ENCODE measurements around the gene RNF223. TPM values are rescaled to one million over a fixed set of nuclear protein-coding genes. Genes with fewer than 3 reads are reported as not detected.

RNF223 gene
- total RNA-seq, 4 donors from 2014 or later: 9.4 to 19.5 (median 10.5) TPM

- no peak overlapping the region for H3K4me3 ChIP-seq (ENCODE audit: low read depth, poor library complexity, severe bottlenecking)
- DNase-seq (ENCODE audit: low spot score in 2 of 2): no peak
- TF ChIP-seq, protein P1, sequence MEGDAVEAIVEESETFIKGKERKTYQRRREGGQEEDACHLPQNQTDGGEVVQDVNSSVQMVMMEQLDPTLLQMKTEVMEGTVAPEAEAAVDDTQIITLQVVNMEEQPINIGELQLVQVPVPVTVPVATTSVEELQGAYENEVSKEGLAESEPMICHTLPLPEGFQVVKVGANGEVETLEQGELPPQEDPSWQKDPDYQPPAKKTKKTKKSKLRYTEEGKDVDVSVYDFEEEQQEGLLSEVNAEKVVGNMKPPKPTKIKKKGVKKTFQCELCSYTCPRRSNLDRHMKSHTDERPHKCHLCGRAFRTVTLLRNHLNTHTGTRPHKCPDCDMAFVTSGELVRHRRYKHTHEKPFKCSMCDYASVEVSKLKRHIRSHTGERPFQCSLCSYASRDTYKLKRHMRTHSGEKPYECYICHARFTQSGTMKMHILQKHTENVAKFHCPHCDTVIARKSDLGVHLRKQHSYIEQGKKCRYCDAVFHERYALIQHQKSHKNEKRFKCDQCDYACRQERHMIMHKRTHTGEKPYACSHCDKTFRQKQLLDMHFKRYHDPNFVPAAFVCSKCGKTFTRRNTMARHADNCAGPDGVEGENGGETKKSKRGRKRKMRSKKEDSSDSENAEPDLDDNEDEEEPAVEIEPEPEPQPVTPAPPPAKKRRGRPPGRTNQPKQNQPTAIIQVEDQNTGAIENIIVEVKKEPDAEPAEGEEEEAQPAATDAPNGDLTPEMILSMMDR (IDR thresholded peaks at IDR 0.05): no peak
- TF ChIP-seq POLR2A (IDR thresholded peaks at IDR 0.05): no peak
- WGBS, 2 donors: 71 to 76% methylated on average over 27 of the region's 27 CpGs
- intact Hi-C loops (cut with DNase I; ENCODE audit: low total_unique reads): no loop called here
Observed at GRCh38 chr1:1022302-1023009, 51.6 kb downstream of the RNF223 start.

DNA sequence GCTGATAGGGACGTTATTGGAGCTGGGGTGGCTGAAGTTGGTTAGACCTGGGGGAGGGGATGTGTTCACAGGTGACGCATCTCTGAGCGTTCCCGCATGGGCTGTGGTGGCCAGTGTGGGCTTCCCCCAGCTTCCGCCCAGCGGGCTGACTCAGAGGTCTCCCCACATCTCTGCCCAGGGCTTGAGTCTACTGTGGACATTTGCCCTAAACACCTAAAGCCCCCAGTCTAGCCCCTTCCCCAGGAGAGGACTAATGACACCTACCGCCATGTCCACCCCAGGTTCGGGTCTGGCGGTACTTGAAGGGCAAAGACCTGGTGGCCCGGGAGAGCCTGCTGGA, 52.2 kb downstream of the RNF223 start:
- intact Hi-C loops (cut with DNase I; ENCODE audit: low total_unique reads): no loop called here
- H3K4me3 ChIP-seq (ENCODE audit: low read depth, poor library complexity, severe bottlenecking): no peak overlapping the region
- no peak for DNase-seq (ENCODE audit: low spot score in 2 of 2)
- WGBS, 2 donors: 78 to 83% methylated on average over 10 of the region's 10 CpGs
- TF ChIP-seq POLR2A (IDR thresholded peaks at IDR 0.05): no peak
- TF ChIP-seq, protein P1 (IDR thresholded peaks at IDR 0.05): no peak

DNA sequence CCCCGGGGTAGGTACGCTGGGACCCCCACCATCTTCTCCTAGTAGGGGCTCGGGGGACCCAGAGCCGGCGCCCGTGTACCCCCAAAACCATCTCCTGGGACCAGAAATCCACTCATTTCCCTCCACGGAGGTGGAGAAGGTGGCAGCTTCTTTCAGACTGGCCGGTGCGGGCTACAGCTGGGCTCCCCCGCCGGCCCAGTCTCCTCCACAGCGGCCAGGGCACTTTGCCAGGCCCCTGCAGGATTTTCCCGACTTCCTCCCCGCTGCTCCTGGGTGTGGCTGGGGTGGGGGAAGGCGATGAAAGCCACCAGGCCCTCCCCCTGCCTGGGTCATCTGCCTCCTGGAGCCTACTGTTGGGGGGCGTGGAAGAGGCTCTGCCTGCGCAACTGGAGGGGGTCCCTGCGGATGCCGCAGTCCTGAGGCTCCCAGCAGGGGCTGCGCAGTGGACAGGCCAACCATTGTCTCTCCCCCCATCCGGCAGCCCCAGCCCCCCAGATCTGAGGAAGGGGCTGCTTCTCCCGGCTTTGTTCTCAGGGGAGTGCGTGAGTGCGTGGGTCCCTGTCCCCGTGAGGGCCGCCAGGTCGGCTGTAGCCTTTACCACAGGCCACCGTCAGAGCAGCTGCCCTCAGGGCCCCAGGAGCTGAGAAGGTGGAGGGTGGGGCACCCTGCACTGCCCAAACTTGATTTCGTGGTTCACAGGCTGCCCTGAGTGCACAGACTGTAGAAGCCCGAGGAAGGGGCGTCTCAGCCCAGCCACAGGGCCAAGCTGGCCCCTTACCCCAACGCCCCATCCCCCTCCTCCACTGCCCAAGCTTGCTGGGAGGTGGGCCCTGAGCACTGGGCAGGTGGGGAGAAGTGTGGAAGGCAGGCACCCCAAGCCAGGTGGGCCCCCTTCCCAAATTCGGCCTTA, 52.8 kb downstream of the RNF223 start:
- no peak overlapping the region for H3K4me3 ChIP-seq (ENCODE audit: low read depth, poor library complexity, severe bottlenecking)
- DNase-seq (ENCODE audit: low spot score in 2 of 2): no peak
- intact Hi-C loops (cut with DNase I; ENCODE audit: low total_unique reads): no loop called here
- 18 to 22% methylated on average over 24 to 32 of the region's 33 CpGs for WGBS, 2 donors
- no peak for TF ChIP-seq POLR2A (IDR thresholded peaks at IDR 0.05)
- TF ChIP-seq, protein P1 (IDR thresholded peaks at IDR 0.05): no peak

Other genes starting within 250 kb of the RNF223 start
- 1 to 10 TPM in 2 of 4 donors, under 1 TPM in 1, not detected in 1; 0.44 to 1.9 (median 1.7) TPM for gene SAMD11, start 150.4 kb downstream of the RNF223 start, total RNA-seq
- gene NOC2L, start 115.0 kb downstream of the RNF223 start, total RNA-seq: 10 to 100 TPM; 44.7 to 67.8 (median 59.6) TPM
- gene KLHL17, start 113.7 kb downstream of the RNF223 start, total RNA-seq: 10 to 100 TPM in 3 of 4 donors, 1 to 10 TPM in 1; 9.7 to 30.9 (median 16.3) TPM
- gene PLEKHN1, start 107.8 kb downstream of the RNF223 start, total RNA-seq: 100 to 1,000 TPM in 1 of 4 donors, 10 to 100 TPM in 3; 38.7 to 109 (median 45.3) TPM
- under 1 TPM in 3 of 4 donors, not detected in 1; 0.17 to 0.46 (median 0.29) TPM for gene PERM1, start 92.2 kb downstream of the RNF223 start, total RNA-seq
- gene HES4, start 74.2 kb downstream of the RNF223 start, total RNA-seq: 10 to 100 TPM; 30.4 to 70.4 (median 40.9) TPM
- 10 to 100 TPM in 1 of 4 donors, 1 to 10 TPM in 3; 3.6 to 12.9 (median 6.0) TPM for gene ISG15, start 60.8 kb downstream of the RNF223 start, total RNA-seq
- 10 to 100 TPM; 36.9 to 55.8 (median 54.6) TPM for gene AGRN, start 54.2 kb downstream of the RNF223 start, total RNA-seq
- gene C1orf159, start 41.8 kb upstream of the RNF223 start, total RNA-seq: 10 to 100 TPM; 16.1 to 36.0 (median 21.5) TPM
- gene TTLL10, start 99.6 kb upstream of the RNF223 start, total RNA-seq: not detected
- 10 to 100 TPM; 19.8 to 36.8 (median 25.8) TPM for gene TNFRSF18, start 132.3 kb upstream of the RNF223 start, total RNA-seq
- 1 to 10 TPM in 1 of 4 donors, under 1 TPM in 1, not detected in 2; 0.69 to 1.4 TPM for gene TNFRSF4, start 139.8 kb upstream of the RNF223 start, total RNA-seq
- gene SDF4, start 157.7 kb upstream of the RNF223 start, total RNA-seq: 100 to 1,000 TPM in 2 of 4 donors, 10 to 100 TPM in 2; 81.7 to 121 (median 104) TPM
- gene B3GALT6, start 157.9 kb upstream of the RNF223 start, total RNA-seq: 10 to 100 TPM; 12.8 to 26.1 (median 18.9) TPM
- gene C1QTNF12, start 172.4 kb upstream of the RNF223 start, total RNA-seq: 1 to 10 TPM in 2 of 4 donors, under 1 TPM in 1, not detected in 1; 0.46 to 9.8 (median 5.9) TPM
- gene UBE2J2, start 199.5 kb upstream of the RNF223 start, total RNA-seq: 10 to 100 TPM; 49.0 to 72.8 (median 54.0) TPM
- 1 to 10 TPM in 2 of 4 donors, under 1 TPM in 2; 0.84 to 5.3 (median 1.4) TPM for gene SCNN1D, start 206.1 kb upstream of the RNF223 start, total RNA-seq
- 100 to 1,000 TPM in 3 of 4 donors, 10 to 100 TPM in 1; 98.8 to 189 (median 115) TPM for gene ACAP3, start 233.6 kb upstream of the RNF223 start, total RNA-seq
- 10 to 100 TPM; 42.3 to 62.1 (median 53.7) TPM for gene PUSL1, start 234.3 kb upstream of the RNF223 start, total RNA-seq

All from lower leg skin (tissue), 4 donors.